K562 (cell line): ENCODE data around the gene SDHAF3. TPM values are rescaled to one million over a fixed set of nuclear protein-coding genes. Genes with fewer than 3 reads are reported as not detected.

ENCODE experiments used
- FOSL1 ChIP-seq: fragments of 200-800 bp; sonication (Bioruptor generic); conservative IDR thresholded peaks from 2 replicates; pipeline ENCODE4 v1.6.1; 2016; ENCODE audit warnings: missing genetic modification characterization, missing compliant biosample characterization
- GABPA ChIP-seq: fragments of 200-800 bp; sonication (Bioruptor generic); conservative IDR thresholded peaks from 2 replicates; pipeline ENCODE4 v1.6.1; 2016; ENCODE audit warnings: low read depth, missing genetic modification characterization, missing compliant biosample characterization
- KDM1A ChIP-seq, 2 experiments: fragments of 450-650 bp; IDR thresholded peaks; 2 replicates each; pipeline ENCODE4 v1.6.1; 2016; ENCODE audit warnings: mild to moderate bottlenecking in 2 of 2
- MEF2A ChIP-seq: IDR thresholded peaks from 2 replicates; pipeline ENCODE4 v1.6.1; 2011; ENCODE audit warnings: low read depth, mild to moderate bottlenecking, low read length, moderate library complexity; ENCODE audit not compliant: control insufficient read depth
- NCOR1 ChIP-seq: fragments of 450-650 bp; IDR thresholded peaks from 2 replicates; pipeline ENCODE4 v1.6.1; 2016; ENCODE audit warnings: mild to moderate bottlenecking, moderate library complexity
- NRF1 ChIP-seq, 2 experiments: fragments of 450-650 bp; IDR thresholded peaks in 1 of 2; conservative IDR thresholded peaks in 1 of 2; 2 replicates each; pipeline ENCODE4 v1.6.1; 2014; ENCODE audit warnings: mild to moderate bottlenecking in 2 of 2
- RBM22 ChIP-seq: fragments of 200-400 bp; formaldehyde crosslinking; IDR thresholded peaks from 2 replicates; pipeline ENCODE4 v1.6.1; 2018; ENCODE audit warnings: low read length, low read depth; ENCODE audit not compliant: poor library complexity, severe bottlenecking
- RFX7 ChIP-seq: fragments of 250-450 bp; sonication (Bioruptor Pico); IDR thresholded peaks from 2 replicates; pipeline ENCODE4 v1.5.1; 2021; ENCODE audit warnings: mild to moderate bottlenecking
- SP2 ChIP-seq: IDR thresholded peaks from 2 replicates; pipeline ENCODE4 v1.6.1; 2011; ENCODE audit warnings: mild to moderate bottlenecking, low read depth, low read length, moderate library complexity; ENCODE audit not compliant: poor library complexity, severe bottlenecking; ENCODE audit errors: extremely low read depth
- SPI1 ChIP-seq: IDR thresholded peaks from 2 replicates; pipeline ENCODE4 v1.6.1; 2011; ENCODE audit warnings: low read depth, low read length, control low read depth, borderline replicate concordance
- SRSF7 ChIP-seq: fragments of 200-400 bp; formaldehyde crosslinking; optimal IDR thresholded peaks from 2 replicates; pipeline ENCODE3; 2017; ENCODE audit warnings: mild to moderate bottlenecking, low read depth, low read length
- TCF7 ChIP-seq: sonication (generic); IDR thresholded peaks from 2 replicates; pipeline ENCODE4 v1.6.1; 2016; ENCODE audit warnings: antibody characterized with exemption, borderline replicate concordance
- THRAP3 ChIP-seq: fragments of 450-650 bp; IDR thresholded peaks from 2 replicates; pipeline ENCODE4 v1.6.1; 2016; ENCODE audit warnings: mild to moderate bottlenecking, inconsistent platforms, borderline replicate concordance
- ZBED1 ChIP-seq: IDR thresholded peaks from 2 replicates; pipeline ENCODE4 v1.6.1; 2014
- ZBTB17 ChIP-seq: fragments of 450-650 bp; formaldehyde crosslinking; IDR thresholded peaks from 2 replicates; pipeline ENCODE4 v1.4.0; 2020; ENCODE audit warnings: mild to moderate bottlenecking
- ZNF232 ChIP-seq: sonication (generic); formaldehyde crosslinking; IDR thresholded peaks from 2 replicates; pipeline ENCODE4 v1.8.0; 2022; ENCODE audit warnings: mild to moderate bottlenecking, missing genetic modification reagents
- ZNF280A ChIP-seq: fragments of 450-650 bp; IDR thresholded peaks from 2 replicates; pipeline ENCODE4 v1.6.1; 2018; ENCODE audit warnings: mild to moderate bottlenecking, low read depth; ENCODE audit not compliant: partially characterized antibody
- ZNF518B ChIP-seq: fragments of 250-450 bp; sonication (Bioruptor Pico); IDR thresholded peaks from 2 replicates; pipeline ENCODE4 v1.5.0; 2021; ENCODE audit warnings: mild to moderate bottlenecking, moderate library complexity
- polyA plus RNA-seq, 8 experiments: library from polyadenylated mRNA; depleted of rRNA in 4 of 8; stranded (reverse) in 5 of 8; unstranded in 3 of 8; fragments of >200 nt; fragmentation: Nextera tagmentation in 2 of 8; fragmentation: Illumina TruSeq in 1 of 8; extraction: Ambion mirVana in 2 of 8; extraction: Trizol in 1 of 8; gene quantifications; 2 replicates each; pipeline versions ENCODE4 v1.2.1 to v1.2.3, GENCODE V29; 2011 to 2014; ENCODE audit warnings: inconsistent platforms in 1 of 8, missing spikeins in 1 of 8
- total RNA-seq, 7 experiments: library from RNA; depleted of rRNA in 6 of 7; stranded (reverse); fragments of >200 nt in 6 of 7; fragmentation: Illumina TruSeq in 2 of 7; extraction: Trizol in 2 of 7; gene quantifications; 2 replicates each; pipeline versions ENCODE4 v1.2.1 to v1.2.3, GENCODE V29; 2011 to 2021; ENCODE audit warnings: low replicate concordance in 1 of 7
- TF ChIP-seq, protein P1 (sequence below): fragments of 250-450 bp; sonication (Bioruptor Pico); IDR thresholded peaks from 2 replicates; pipeline ENCODE4 v1.5.0; 2020; ENCODE audit warnings: mild to moderate bottlenecking
- TF ChIP-seq, protein P2 (sequence below): fragments of 450-650 bp; IDR thresholded peaks from 2 replicates; pipeline ENCODE4 v1.6.1; 2016

The SDHAF3 gene
- total and polyA plus RNA-seq, 9 of the 15 experiments (the other 6 are each of a cell fraction or from before 2014, with no cell fraction given): 51.5 to 403 (median 145) TPM

DNA sequence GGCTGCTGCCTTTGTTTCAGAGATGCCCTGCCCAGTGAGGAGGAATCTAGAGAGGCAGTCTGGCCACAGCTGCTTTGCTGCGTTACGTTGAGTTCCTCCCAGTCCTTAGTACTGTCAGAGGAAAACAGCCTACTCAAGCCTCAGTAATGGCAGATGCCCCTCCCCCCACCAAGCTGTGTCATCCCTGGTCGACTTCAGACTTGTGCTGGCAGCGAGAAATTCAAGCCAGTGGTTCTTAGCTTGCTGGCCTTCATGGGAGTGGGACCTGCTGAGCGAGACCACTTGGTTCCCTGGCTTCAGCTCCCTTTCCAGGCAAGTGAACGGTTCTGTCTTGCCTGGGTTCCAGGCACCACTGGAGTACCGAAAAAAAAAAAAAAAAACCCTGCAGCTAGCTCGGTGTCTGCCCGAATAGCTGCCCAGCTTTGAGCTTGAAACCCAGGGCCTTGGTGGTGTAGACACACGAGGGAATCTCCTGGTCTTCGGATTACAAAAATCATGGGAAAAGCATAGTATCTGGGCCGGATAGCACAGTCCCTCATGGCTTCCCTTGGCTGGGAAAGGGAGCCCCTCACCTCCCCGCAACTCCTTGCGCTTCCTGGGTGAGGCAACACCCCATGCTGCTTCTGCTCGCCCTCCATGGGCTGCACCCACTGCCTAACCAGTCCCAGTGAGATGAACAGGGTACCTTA is 9.1 kb downstream of the SDHAF3 start (continued):
- TF ChIP-seq, protein P1, sequence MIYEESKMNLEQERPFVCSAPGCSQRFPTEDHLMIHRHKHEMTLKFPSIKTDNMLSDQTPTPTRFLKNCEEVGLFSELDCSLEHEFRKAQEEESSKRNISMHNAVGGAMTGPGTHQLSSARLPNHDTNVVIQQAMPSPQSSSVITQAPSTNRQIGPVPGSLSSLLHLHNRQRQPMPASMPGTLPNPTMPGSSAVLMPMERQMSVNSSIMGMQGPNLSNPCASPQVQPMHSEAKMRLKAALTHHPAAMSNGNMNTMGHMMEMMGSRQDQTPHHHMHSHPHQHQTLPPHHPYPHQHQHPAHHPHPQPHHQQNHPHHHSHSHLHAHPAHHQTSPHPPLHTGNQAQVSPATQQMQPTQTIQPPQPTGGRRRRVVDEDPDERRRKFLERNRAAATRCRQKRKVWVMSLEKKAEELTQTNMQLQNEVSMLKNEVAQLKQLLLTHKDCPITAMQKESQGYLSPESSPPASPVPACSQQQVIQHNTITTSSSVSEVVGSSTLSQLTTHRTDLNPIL (CRISPR knock-in tag): no peak
- TF ChIP-seq MEF2A: no peak
- TF ChIP-seq NCOR1: no peak
- TF ChIP-seq ZNF280A: no peak
- no peak for TF ChIP-seq ZBED1
- TF ChIP-seq TCF7: no peak
- TF ChIP-seq SPI1: peak; percentile 28; the same call in 1 of the 2 replicates
- no peak for TF ChIP-seq THRAP3
- no peak; the same call in none of the 2 replicates for TF ChIP-seq GABPA (tag)
- TF ChIP-seq ZBTB17 (CRISPR knock-in tag): no peak
- no peak for TF ChIP-seq ZNF518B (CRISPR knock-in tag)
- no peak for TF ChIP-seq KDM1A (IDR thresholded peaks at IDR 0.05)
- no peak for TF ChIP-seq RFX7
- TF ChIP-seq, protein P2, sequence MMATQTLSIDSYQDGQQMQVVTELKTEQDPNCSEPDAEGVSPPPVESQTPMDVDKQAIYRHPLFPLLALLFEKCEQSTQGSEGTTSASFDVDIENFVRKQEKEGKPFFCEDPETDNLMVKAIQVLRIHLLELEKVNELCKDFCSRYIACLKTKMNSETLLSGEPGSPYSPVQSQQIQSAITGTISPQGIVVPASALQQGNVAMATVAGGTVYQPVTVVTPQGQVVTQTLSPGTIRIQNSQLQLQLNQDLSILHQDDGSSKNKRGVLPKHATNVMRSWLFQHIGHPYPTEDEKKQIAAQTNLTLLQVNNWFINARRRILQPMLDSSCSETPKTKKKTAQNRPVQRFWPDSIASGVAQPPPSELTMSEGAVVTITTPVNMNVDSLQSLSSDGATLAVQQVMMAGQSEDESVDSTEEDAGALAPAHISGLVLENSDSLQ: peak; percentile 43; the same call in 1 of the 2 replicates
- no peak for TF ChIP-seq SP2
- TF ChIP-seq ZNF232 (CRISPR knock-in tag): no peak
- no peak for TF ChIP-seq SRSF7
- peak; percentile 40; the same call in 1 of the 2 replicates for TF ChIP-seq FOSL1 (tag)
- TF ChIP-seq RBM22: no peak
- TF ChIP-seq NRF1 (conservative IDR thresholded peaks at IDR 0.05 in 1 of 2, IDR thresholded peaks at IDR 0.05 in 1 of 2): no peak
